ENCODE measurements around the gene ARL11.

ARL11 gene

GRCh38 chr13:49681842-49682435, 53.6 kb downstream of the ARL11 start:
- H3K4me3 Mint-ChIP-seq: no peak overlapping the region
- H3K4me1 Mint-ChIP-seq: peaks cover 14% of the 10 kb centered on the region
- ATAC-seq (no peak), DNase-seq (no peak)
- no peaks in the 10 kb centered on the region for H3K27me3 Mint-ChIP-seq
- peaks cover 5% of the 10 kb centered on the region for H3K36me3 Mint-ChIP-seq (ENCODE audit: low read depth)
- H3K27ac Mint-ChIP-seq: no peak overlapping the region
- no peaks in the 10 kb centered on the region for H3K9me3 Mint-ChIP-seq

Data from activated naive CD8-positive, alpha-beta T cell treated with anti-CD3 and anti-CD28 coated beads, Interleukin-2, amount 50 U/mL, for 24 hours (primary cell).